GM19023 (cell line): ENCODE data around the gene TC2N.
"Not testable (repeated sequence)": the region's sequence is repeated elsewhere in the genome, so short reads cannot be mapped to it uniquely, and the experiment has no call there.

Source experiments
- ATAC-seq: cut with Tn5 transposase; IDR thresholded peaks from one replicate; pipeline ENCODE4 v1.9.1; 2021; ENCODE audit warnings: mild to moderate bottlenecking, moderate library complexity; ENCODE audit not compliant: unreplicated experiment

Gene TC2N

GRCh38 chr14:91870890-91871289 lies 3.6 kb upstream of the TC2N start:
- ATAC-seq, result no peak

- ATAC-seq, result no peak
Measured at GRCh38 chr14:91870001-91870400, 2.7 kb upstream of the TC2N start.

GRCh38 chr14:91869556-91869955 lies 2.2 kb upstream of the TC2N start:
- no peak for ATAC-seq

GRCh38 chr14:91866511-91867295 lies 633 bp downstream of the TC2N start:
- no peak for ATAC-seq

DNA sequence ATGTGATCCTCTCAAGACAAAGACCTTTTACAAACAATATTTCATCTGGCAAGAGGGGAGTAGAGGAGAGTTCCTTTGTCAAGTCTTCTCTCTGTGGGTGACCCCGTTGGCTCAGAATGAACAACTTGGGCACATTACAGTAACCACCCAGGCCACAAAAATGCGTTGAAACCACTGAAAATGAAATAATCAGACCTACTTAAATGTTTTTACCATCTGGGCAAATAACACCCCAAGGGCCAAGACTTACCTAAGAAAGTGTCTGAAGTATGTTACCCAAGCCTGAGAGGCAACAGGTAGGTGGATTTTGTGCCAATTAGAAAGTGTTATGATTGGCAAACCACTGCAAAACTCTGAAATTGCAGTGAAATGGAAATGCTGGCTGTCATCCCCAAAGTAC lies 1.3 kb downstream of the TC2N start:
- ATAC-seq, result no peak

GRCh38 chr14:91862417-91862816 lies 4.9 kb downstream of the TC2N start:
- ATAC-seq, result no peak

GRCh38 chr14:91861091-91861490 lies 6.2 kb downstream of the TC2N start:
- no peak for ATAC-seq

GRCh38 chr14:91860238-91860637 lies 7.1 kb downstream of the TC2N start:
- no peak for ATAC-seq

- ATAC-seq, result no peak
Measured at GRCh38 chr14:91858536-91859275, 8.6 kb downstream of the TC2N start.

DNA sequence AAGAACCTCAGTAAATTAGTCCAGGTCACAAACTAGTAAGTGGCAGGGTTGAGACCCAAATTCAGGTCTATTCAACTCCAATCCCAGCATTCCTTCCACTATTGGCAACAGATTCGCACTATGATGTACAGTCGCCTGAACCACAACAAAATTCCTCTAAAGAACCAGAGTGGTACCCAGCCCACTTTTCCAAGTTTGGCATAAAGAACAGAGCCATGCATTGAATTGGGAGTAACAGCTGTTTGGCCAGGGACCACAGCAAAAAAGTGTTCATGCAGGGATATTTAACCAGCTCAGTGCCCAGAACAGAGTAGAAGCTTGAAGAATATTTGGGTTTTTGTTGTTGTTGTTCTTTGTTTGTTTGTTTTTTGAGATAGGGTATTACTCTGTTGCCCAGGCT lies 9.7 kb downstream of the TC2N start:
- no peak for ATAC-seq

DNA sequence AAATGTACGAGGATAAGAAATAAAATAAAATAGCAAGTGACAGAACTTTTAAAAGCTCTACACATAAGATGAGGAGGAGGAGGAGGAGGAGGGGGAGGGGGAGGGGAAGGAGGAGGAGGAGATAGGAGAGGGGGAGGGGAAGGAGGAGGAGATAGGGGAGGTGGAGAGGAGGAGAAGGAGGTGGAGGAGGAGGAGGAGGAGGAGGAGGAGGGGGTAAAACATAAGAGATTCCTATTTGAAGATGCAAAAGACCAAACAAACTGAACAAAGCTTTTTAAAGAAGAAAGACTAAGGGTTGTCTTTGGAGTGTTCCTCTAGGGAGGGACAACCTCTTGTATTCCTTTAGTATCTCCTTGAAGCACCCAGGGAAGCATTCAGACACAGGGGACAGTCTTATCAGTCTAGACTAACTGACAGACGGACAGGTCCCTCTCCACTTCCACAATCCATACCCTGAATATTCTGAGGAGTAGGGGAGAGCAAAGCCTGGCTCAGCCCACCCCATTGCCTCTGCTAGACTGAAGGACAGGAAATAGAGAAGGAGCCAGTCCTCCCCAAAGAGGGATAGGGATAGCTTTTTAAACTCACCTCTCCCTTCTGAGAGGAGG lies 12.9 kb downstream of the TC2N start:
- ATAC-seq, result no peak

GRCh38 chr14:91851563-91851962 lies 15.8 kb downstream of the TC2N start:
- ATAC-seq, result no peak

GRCh38 chr14:91848504-91849001 lies 18.8 kb downstream of the TC2N start:
- no peak for ATAC-seq

- no peak for ATAC-seq
Measured at GRCh38 chr14:91847693-91848092, 19.6 kb downstream of the TC2N start.

- ATAC-seq, result no peak
Measured at GRCh38 chr14:91845652-91846051, 21.7 kb downstream of the TC2N start.

- not testable (repeated sequence) for ATAC-seq
Measured at GRCh38 chr14:91845056-91845455, 22.3 kb downstream of the TC2N start.

DNA sequence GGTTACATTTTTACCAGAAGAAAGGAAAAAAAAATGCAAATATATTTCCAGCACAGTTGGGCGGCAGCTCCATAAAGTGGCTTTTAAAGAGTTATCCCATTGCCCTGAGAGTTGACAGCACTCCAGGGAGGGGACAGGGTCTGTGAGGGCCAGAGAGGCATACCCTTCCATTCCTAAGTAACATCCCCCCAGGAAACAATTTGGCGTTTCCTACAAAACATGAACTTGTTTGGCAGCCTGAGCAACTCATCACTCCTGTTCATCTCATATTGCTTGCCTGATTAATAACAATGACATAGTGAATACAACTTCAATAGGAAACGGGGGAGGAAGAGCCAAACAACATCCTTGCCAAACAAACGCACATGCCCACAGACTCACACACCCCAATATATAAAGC lies 23.3 kb downstream of the TC2N start:
- no peak for ATAC-seq

DNA sequence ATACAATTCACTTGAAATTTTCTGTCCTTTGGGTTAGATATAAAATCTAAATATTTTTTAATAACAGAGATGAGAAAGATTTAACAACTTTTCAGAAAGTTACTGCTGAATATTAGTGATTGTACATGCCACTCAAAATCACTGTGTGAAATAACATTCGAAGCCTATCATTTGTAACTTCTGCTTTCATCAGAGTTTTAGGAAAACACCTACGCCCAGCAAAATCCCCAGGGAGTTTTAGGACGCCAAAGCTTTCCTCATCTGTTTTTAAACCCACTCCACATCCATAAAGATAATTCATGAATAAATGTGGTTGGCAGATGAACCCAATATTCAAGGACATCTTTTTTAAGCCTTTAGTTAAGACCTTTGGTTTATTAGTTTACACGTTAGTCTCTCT lies 23.9 kb downstream of the TC2N start:
- no peak for ATAC-seq

GRCh38 chr14:91841065-91841464 lies 26.3 kb downstream of the TC2N start:
- ATAC-seq, result no peak

GRCh38 chr14:91839749-91840148 lies 27.6 kb downstream of the TC2N start:
- ATAC-seq, result no peak

DNA sequence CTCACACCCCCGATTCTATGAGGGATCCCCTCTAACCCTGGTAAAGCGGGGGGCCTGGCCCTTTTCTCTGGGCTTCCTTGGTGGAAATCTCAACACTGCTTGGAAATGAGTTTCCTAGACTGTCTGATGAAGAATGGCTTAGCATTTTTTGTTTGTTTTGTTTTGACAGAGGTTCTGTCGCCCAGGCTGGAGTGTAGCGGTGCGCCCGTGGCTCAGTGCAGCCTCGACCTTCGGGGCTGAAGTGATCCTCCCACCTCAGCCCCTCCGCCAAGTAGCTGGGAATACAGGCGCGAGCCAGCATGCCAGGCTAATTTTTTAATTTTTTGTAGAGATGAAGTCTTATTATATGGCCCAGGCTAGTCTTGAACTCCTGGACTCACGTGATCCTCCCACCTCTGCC lies 30.3 kb downstream of the TC2N start:
- ATAC-seq, result no peak
